Spleen (tissue), 11 donors: ENCODE data around the gene RTL5. TPM values are rescaled to one million over a fixed set of nuclear protein-coding genes. Genes with fewer than 3 reads are reported as not detected.

Experiments used
- DNase-seq: peaks from one replicate; pipeline ENCODE4 v3.0.0-alpha.2; 2020
- H3K27ac ChIP-seq, 8 donors: fragments of 200-600 bp; sonication (generic) in 7 of 8; 1 replicate in 4 of 8; 2 replicates in 4 of 8; pipeline versions ENCODE4 v1.5.0 to v1.8.0; 2016 to 2021; ENCODE audit warnings: inconsistent platforms in 4 of 8, mild to moderate bottlenecking in 4 of 8, moderate library complexity in 1 of 8
- H3K27me3 ChIP-seq, 7 donors: fragments of 200-600 bp; sonication (generic) in 6 of 7; replicated peaks in 1 of 7; 1 replicate in 4 of 7; 2 replicates in 3 of 7; pipeline versions ENCODE4 v1.5.0 to v1.8.0; 2016 to 2021; ENCODE audit warnings: inconsistent platforms in 3 of 7, mild to moderate bottlenecking in 1 of 7
- H3K36me3 ChIP-seq, 6 donors: fragments of 200-600 bp; sonication (generic) in 5 of 6; 1 replicate in 4 of 6; 2 replicates in 2 of 6; pipeline versions ENCODE4 v1.5.0 to v1.8.0; 2016 to 2021; ENCODE audit warnings: inconsistent platforms in 2 of 6
- H3K4me1 ChIP-seq, 6 donors: fragments of 200-600 bp; sonication (generic) in 5 of 6; 1 replicate in 3 of 6; 2 replicates in 3 of 6; pipeline versions ENCODE4 v1.5.0 to v1.8.0; 2016 to 2021; ENCODE audit warnings: inconsistent platforms in 3 of 6
- H3K4me3 ChIP-seq, 8 donors: fragments of 200-600 bp; sonication (generic) in 7 of 8; 1 replicate in 4 of 8; 2 replicates in 4 of 8; pipeline versions ENCODE4 v1.5.0 to v1.8.0; 2016 to 2021; ENCODE audit warnings: inconsistent platforms in 4 of 8, mild to moderate bottlenecking in 4 of 8, moderate library complexity in 2 of 8
- H3K9me3 ChIP-seq, 8 donors: fragments of 200-600 bp; sonication (generic) in 7 of 8; 1 replicate in 4 of 8; 2 replicates in 4 of 8; pipeline versions ENCODE4 v1.5.0 to v1.8.0; 2016 to 2021; ENCODE audit warnings: inconsistent platforms in 4 of 8
- POLR2A ChIP-seq, 3 donors: fragments of 450-650 bp; IDR thresholded peaks; one replicate each; pipeline ENCODE4 v1.5.1; 2017; ENCODE audit warnings: antibody characterized with exemption in 3 of 3, mild to moderate bottlenecking in 1 of 3
- POLR2AphosphoS5 ChIP-seq, 3 donors: sonication (generic); formaldehyde crosslinking; IDR thresholded peaks; one replicate each; pipeline ENCODE4 v1.5.1; 2017; ENCODE audit warnings: antibody characterized with exemption in 3 of 3
- WGBS, 5 donors: extraction: QIAGEN DNeasy Blood & Tissue Kit in 3 of 5; methylation state at CpG; one replicate each; pipeline versions ENCODE4 v1.1.5 to v1.1.7; 2013 to 2018; 5-methylcytosine and 5-hydroxymethylcytosine counted together
- intact Hi-C: fragments of 100-400 bp; cut with DNase I; formaldehyde crosslinking; loops from one replicate; pipeline ENCODE4 v1.15.0; 2023; ENCODE audit warnings: low total_unique reads
- polyA plus RNA-seq, 3 donors: library from polyadenylated mRNA; stranded (reverse); fragments of 200-250 nt; gene quantifications; one replicate each; pipeline ENCODE4 v1.2.1, GENCODE V29; 2013
- total RNA-seq, 7 donors: library from RNA; depleted of rRNA in 3 of 7; stranded (reverse); fragments of >200 nt in 3 of 7; fragmentation: NEBNext Ultra II Directional in 4 of 7; extraction: Animal tissue kit (Norgen Biotek cat#: 25700) in 4 of 7; gene quantifications; one replicate each; pipeline versions ENCODE4 v1.1.0 to v1.2.1, GENCODE V29; 2016 to 2021
- TF ChIP-seq, protein P1 (sequence below), 11 experiments: fragments of 200-600 bp in 7 of 11; fragments of 450-650 bp in 4 of 11; sonication (generic) in 4 of 11; IDR thresholded peaks in 8 of 11; conservative IDR thresholded peaks in 3 of 11; 1 replicate in 7 of 11; 2 replicates in 4 of 11; pipeline versions ENCODE4 v1.4.0 to v1.8.0; 2016 to 2021; ENCODE audit warnings: antibody characterized with exemption in 11 of 11, inconsistent platforms in 4 of 11, mild to moderate bottlenecking in 1 of 11
- donor health status: healthy with polysubstance abuse.
- donor health status: DM: no; HTN: no; CAD: no; lungs with moderate emphysema.
- donor health status: DM: no; HTN: no; CAD: no.
- donor health status: Bipolar disorder and iron deficiency.
- donor health status: healthy.
- donor health status: DM: no; HTN: no; CAD: no.
- donor health status: DM: yes; HTN: yes; CAD: no.

The RTL5 gene
- total and polyA plus RNA-seq, 10 donors, result 0.46 to 5.9 (median 3.5) TPM

DNA sequence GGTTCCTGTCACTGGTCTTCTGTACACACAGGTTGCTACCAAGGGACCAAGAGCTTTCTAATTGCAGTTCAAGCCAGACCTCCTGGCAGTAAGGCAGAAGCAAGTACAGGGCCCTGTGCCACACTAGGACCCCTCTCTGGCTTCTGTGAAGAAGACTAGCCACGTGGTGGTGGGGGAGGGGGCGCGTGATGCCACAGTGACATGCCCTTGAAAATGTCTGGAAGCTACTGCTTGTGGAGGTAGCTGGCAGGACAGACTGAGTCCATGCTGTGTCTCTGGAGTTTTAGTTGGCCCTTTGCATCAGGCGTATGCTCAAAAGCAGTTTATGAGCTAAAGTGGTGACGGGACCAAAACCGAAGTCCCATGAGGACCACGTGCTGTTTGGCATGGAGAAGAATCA lies 50.9 kb downstream of the RTL5 start:
- intact Hi-C loops, result no loop called here
- TF ChIP-seq POLR2A (IDR thresholded peaks at IDR 0.05) (no peak), POLR2AphosphoS5 (IDR thresholded peaks at IDR 0.05) (no peak)
- TF ChIP-seq, protein P1, sequence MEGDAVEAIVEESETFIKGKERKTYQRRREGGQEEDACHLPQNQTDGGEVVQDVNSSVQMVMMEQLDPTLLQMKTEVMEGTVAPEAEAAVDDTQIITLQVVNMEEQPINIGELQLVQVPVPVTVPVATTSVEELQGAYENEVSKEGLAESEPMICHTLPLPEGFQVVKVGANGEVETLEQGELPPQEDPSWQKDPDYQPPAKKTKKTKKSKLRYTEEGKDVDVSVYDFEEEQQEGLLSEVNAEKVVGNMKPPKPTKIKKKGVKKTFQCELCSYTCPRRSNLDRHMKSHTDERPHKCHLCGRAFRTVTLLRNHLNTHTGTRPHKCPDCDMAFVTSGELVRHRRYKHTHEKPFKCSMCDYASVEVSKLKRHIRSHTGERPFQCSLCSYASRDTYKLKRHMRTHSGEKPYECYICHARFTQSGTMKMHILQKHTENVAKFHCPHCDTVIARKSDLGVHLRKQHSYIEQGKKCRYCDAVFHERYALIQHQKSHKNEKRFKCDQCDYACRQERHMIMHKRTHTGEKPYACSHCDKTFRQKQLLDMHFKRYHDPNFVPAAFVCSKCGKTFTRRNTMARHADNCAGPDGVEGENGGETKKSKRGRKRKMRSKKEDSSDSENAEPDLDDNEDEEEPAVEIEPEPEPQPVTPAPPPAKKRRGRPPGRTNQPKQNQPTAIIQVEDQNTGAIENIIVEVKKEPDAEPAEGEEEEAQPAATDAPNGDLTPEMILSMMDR (IDR thresholded peaks at IDR 0.05 in 8 of 11, conservative IDR thresholded peaks at IDR 0.05 in 3 of 11), result no peak
- H3K4me3 ChIP-seq, result peak overlapping the region in 1 of 8 donors; percentile 38

DNA sequence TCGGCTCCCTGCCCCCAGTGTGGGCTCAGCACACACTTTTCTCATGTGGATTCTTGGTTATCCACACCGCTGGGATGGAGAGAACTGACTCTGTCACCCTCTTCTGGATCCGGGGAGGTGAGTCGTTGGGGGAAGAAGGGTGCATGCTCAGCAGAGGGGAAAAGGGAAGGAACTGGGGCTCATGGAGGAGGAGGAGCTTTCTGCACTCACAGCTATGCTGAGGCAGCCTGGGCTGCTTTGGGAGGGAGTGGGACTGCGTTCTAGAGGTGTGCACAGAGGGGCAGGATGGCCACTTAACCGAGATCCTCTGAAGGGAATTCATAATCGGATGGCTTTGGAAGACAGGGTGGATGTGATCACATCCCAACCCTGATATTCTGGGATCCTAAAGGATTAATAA lies 51.6 kb downstream of the RTL5 start:
- intact Hi-C loops, result no loop called here
- no peak for TF ChIP-seq POLR2A (IDR thresholded peaks at IDR 0.05)
- TF ChIP-seq POLR2AphosphoS5 (IDR thresholded peaks at IDR 0.05), result no peak
- TF ChIP-seq, protein P1 (IDR thresholded peaks at IDR 0.05 in 8 of 11, conservative IDR thresholded peaks at IDR 0.05 in 3 of 11), result no peak
- peaks cover 0 to 38% (median 8%) of the 10 kb centered on the region in 6 donors for H3K4me1 ChIP-seq
- peak overlapping the region in 3 of 8 donors; percentile 7 to 38 (median 26) for H3K4me3 ChIP-seq
- DNase-seq, result no peak
- H3K27me3 ChIP-seq, result peaks cover 0 to 5% (median 0%) of the 10 kb centered on the region in 7 donors
- peak overlapping the region in 7 of 8 donors; percentile 36 to 83 (median 60) for H3K27ac ChIP-seq
- 8 to 52% (median 47%) methylated on average over 6 to 7 of the region's 7 CpGs for WGBS, 5 donors
- H3K36me3 ChIP-seq, result no peaks in the 10 kb centered on the region
- H3K9me3 ChIP-seq, result no peaks in the 10 kb centered on the region

More for the DNA sequence above, 50.9 kb downstream of the RTL5 start:
- no peaks in the 10 kb centered on the region for H3K36me3 ChIP-seq
- no peaks in the 10 kb centered on the region for H3K9me3 ChIP-seq
- H3K27ac ChIP-seq, result no peak overlapping the region
- DNase-seq, result no peak
- peaks cover 0 to 38% (median 8%) of the 10 kb centered on the region in 6 donors for H3K4me1 ChIP-seq
- 65 to 92% (median 76%) methylated on average over 2 to 7 of the region's 7 CpGs for WGBS, 5 donors
- peaks cover 0 to 5% (median 0%) of the 10 kb centered on the region in 7 donors for H3K27me3 ChIP-seq

DNA sequence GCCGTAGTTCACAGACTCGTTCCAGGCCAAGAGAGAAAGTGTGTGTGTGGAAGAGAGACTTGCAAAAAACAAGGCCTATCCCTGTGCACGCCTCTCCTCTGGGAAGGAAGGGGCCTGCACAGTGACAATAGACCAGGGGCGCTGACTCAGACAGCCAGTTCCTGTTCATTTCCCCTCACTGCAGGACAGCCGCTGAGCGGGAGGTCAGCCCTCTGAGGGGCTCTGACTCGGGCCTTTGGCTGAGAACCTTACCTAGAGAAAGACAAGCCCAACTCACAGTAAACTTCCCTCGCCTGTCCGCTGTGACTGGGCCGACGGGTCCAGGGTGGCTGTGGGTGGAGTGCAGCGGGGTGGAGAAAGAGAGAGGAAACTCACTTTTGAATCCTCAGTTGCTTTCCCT lies 52.1 kb downstream of the RTL5 start:
- Histone ChIP-seq H3K4me3 (peak overlapping the region in 2 of 8 donors; percentile 26 to 38), H3K36me3 (no peaks in the 10 kb centered on the region), H3K4me1 (peaks cover 0 to 38% (median 8%) of the 10 kb centered on the region in 6 donors), H3K27me3 (peaks cover 0 to 5% (median 0%) of the 10 kb centered on the region in 7 donors), H3K9me3 (no peaks in the 10 kb centered on the region), H3K27ac (peak overlapping the region in 7 of 8 donors; percentile 36 to 83 (median 60))
- DNase-seq, result peak; percentile 79
- intact Hi-C loops, result no loop called here
- TF ChIP-seq POLR2AphosphoS5 (IDR thresholded peaks at IDR 0.05), result peak in 2 of 3 donors; percentile 68 to 71
- no peak for TF ChIP-seq POLR2A (IDR thresholded peaks at IDR 0.05)
- WGBS, 5 donors, result 33 to 63% (median 53%) methylated on average over 9 to 12 of the region's 12 CpGs

DNA sequence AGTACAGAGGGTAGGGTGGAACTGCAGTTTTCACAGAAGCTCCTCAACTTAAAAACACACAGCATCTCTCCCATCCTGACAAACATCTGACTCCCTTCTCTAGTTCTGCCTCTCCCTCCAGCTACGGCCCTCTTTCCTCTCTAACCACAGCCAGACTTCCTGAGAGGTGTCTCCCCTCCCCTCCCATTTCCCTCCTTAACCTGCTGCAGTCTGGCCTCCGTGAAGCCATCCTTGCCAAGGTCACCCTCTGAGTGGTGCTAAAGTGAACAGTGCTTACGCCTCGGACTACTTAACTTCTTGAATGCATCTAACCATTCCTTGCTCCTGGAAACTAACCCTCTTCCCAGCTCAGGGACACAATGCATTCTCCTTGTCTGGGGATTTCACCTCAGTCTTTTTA lies 53.3 kb downstream of the RTL5 start:
- Histone ChIP-seq H3K27me3 (peaks cover 0 to 5% (median 0%) of the 10 kb centered on the region in 7 donors), H3K4me3 (no peak overlapping the region), H3K9me3 (no peaks in the 10 kb centered on the region), H3K36me3 (no peaks in the 10 kb centered on the region), H3K4me1 (peaks cover 0 to 38% (median 8%) of the 10 kb centered on the region in 6 donors), H3K27ac (peak overlapping the region in 1 of 8 donors; percentile 83)
- 20 to 42% (median 29%) methylated on average over 4 of the region's 4 CpGs for WGBS, 5 donors
- no peak for TF ChIP-seq POLR2A (IDR thresholded peaks at IDR 0.05)
- no peak for TF ChIP-seq POLR2AphosphoS5 (IDR thresholded peaks at IDR 0.05)
- TF ChIP-seq, protein P1 (IDR thresholded peaks at IDR 0.05 in 8 of 11, conservative IDR thresholded peaks at IDR 0.05 in 3 of 11), result no peak
- intact Hi-C loops, result no loop called here
- DNase-seq, result no peak

Other genes starting within 250 kb of the RTL5 start
- gene NHSL2, start 221.1 kb downstream of the RTL5 start, total RNA-seq, result 10 to 100 TPM in 5 of 7 donors, 1 to 10 TPM in 2; 8.9 to 20.8 (median 11.6) TPM
- gene NHSL2, start 221.1 kb downstream of the RTL5 start, polyA plus RNA-seq, result under 1 TPM; 0.24 to 0.77 (median 0.41) TPM
- 10 to 100 TPM in 3 of 7 donors, 1 to 10 TPM in 4; 6.0 to 11.7 (median 9.9) TPM for gene PIN4, start 49.8 kb upstream of the RTL5 start, total RNA-seq
- 10 to 100 TPM; 15.8 to 22.0 (median 18.3) TPM for gene PIN4, start 49.8 kb upstream of the RTL5 start, polyA plus RNA-seq
- gene ERCC6L, start 107.1 kb upstream of the RTL5 start, total RNA-seq, result 1 to 10 TPM in 2 of 7 donors, under 1 TPM in 5; 0.39 to 1.4 (median 0.80) TPM
- gene ERCC6L, start 107.1 kb upstream of the RTL5 start, polyA plus RNA-seq, result under 1 TPM; 0.30 to 0.86 (median 0.35) TPM
- 1,000 to 10,000 TPM in 4 of 7 donors, 100 to 1,000 TPM in 3; 624 to 1,282 (median 1,031) TPM for gene RPS4X, start 145.3 kb upstream of the RTL5 start, total RNA-seq
- gene RPS4X, start 145.3 kb upstream of the RTL5 start, polyA plus RNA-seq, result 1,000 to 10,000 TPM; 1,352 to 2,922 (median 1,774) TPM
- gene CITED1, start 174.0 kb upstream of the RTL5 start, total RNA-seq, result under 1 TPM in 2 of 7 donors, not detected in 5; 0.49 to 0.73 TPM
- gene CITED1, start 174.0 kb upstream of the RTL5 start, polyA plus RNA-seq, result under 1 TPM; 0.33 to 0.37 (median 0.35) TPM